ENCODE results near the gene PML.
"Not testable (repeated sequence)": the region's sequence is repeated elsewhere in the genome, so short reads cannot be mapped to it uniquely, and the experiment has no call there.

PML gene

DNA sequence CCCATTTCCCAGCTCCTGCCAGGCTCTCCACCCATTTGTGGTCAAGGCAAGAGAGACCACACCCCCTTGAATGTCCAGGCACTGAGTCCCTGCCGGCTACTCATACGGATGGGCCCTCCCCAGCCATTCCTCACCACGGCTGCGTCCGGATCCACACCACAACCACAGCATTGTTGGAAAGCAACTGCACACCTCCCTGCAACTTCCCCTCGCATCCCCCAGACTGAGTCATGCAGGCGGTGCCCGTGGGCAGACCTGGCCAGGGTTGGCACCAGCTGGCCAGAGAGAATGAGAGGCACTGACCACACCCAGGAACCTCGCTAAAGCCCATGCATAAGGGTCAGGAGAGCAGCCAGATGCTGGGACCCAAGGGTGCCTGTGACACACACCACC, 37.8 kb upstream of the PML start:
- in situ Hi-C loops (cut with MboI; ENCODE audit: low sequenced_read_pairs): loop anchor here (10.0 kb wide), 1 partner anchor 368 kb away; no protein-coding TSS in a partner anchor

DNA sequence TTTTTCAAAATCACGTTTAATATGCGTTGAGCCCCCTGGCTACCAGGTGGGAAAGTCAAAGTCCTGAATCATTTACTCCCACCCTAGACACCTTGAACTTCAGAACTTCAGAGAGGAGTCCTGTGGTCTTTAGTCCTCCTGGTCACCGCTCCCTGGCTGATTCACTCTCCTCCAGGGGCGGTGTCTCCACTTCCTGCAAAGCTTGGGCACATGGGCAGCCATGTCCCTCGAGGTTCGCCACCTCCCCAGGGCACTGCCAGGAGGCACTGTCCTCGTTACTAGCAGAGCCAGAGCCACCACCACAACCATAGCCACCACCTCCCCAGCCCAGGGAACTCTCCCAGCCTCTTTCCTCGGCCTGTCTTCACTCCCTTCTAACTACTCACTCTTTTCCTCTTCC, 37.2 kb upstream of the PML start:
- in situ Hi-C loops (cut with MboI; ENCODE audit: low sequenced_read_pairs): loop anchor here (10.0 kb wide), 1 partner anchor 368 kb away; no protein-coding TSS in a partner anchor

- in situ Hi-C loops (cut with MboI; ENCODE audit: low sequenced_read_pairs): loop anchor here (10.0 kb wide), 1 partner anchor 367 kb away; no protein-coding TSS in a partner anchor
Measured at GRCh38 chr15:73957785-73958184, 36.7 kb upstream of the PML start.

DNA sequence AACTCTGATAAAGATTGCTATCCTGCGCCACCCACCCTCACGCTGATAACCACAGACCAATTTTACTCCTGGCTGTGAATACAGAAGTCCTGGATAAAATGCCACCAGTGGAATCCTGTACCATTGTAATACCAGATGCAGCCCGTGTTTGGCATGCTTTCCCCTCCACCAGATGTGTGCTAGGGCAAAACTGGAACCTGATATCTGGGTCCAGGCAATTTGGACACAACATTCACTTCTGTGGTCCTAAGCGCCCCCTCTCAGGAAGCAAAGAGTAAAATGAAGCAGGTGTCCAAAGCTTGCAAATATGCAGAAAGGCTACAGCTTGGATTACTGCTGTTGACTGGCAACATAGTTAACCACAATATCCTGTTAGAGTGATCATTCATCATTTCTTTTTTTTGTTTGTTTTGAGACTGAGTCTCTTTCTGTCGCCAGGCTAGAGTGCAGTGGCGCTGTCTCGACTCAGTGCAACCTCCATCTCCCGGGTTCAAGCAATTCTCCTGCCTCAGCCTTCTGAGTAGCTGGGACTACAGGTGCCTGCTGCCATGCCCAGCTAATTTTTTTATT, 35.4 kb upstream of the PML start:
- in situ Hi-C loops (cut with MboI; ENCODE audit: low sequenced_read_pairs): loop anchor here (10.0 kb wide), 1 partner anchor 366 kb away; no protein-coding TSS in a partner anchor

DNA sequence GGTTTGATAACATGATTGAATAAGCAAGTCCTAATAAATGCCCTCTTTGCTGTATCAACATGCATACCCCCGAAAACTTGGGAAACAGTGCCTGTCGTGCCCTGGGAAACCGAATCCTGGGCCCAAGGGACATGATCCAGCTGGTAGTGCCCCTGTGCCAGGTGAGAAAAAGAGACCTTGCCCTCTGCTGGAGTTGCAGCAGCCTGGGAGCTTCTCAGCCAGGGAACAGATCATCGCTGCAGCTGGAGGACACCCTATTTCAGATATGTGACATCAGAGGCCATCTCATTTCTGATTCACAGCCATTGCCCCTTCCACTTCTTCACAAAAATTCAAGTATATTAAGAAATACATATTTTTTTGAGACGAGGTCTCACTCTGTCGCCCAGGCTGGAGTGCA, 34.7 kb upstream of the PML start:
- in situ Hi-C loops (cut with MboI; ENCODE audit: low sequenced_read_pairs): loop anchor here (10.0 kb wide), 1 partner anchor 365 kb away; no protein-coding TSS in a partner anchor

DNA sequence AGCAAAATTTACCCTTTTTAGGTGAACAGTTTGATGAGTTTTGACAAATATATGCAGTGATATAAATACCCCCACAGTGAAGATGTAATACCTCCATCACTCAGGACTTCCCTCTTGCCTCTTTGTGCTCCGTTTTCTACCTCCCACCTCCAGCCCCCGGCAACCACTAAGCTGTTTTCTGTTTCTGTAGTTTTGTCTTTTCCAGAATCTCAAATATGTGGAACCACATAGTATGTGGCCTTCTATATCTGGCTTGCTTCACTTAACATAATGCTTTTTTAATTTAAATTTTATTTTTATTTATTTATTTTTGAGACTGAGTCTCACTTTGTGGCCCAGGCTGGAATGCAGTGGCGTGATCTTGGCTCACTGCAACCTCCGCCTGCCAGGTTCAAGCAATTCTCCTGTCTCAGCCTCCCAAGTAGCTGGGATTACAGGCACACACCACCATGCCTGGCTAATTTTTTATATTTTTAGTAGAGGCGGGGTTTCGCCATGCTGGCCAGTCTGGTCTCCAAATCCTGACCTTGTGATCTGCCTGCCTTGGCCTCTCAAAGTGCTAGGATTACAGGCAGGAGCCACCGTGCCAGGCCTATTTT, 33.9 kb upstream of the PML start:
- in situ Hi-C loops (cut with MboI; ENCODE audit: low sequenced_read_pairs): not testable (repeated sequence)

DNA sequence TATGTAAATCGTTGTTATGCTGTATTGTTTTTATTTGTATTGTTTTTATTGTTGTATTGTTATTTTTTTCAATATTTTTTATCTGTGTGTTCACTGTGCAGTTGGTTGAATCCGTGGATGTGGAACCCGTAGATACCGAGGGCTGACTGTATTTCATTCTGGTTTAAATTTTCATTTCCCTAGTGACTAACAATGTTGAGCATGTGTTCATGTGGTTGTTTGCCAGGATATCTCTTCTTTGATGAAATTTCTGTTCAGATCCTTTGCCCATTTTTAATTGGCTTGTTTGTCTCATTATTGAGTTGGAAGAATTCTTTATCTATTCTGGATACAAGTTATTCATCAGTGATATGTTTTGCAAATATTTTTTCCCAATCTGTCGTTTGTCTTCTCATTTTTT, 32.1 kb upstream of the PML start:
- in situ Hi-C loops (cut with MboI; ENCODE audit: low sequenced_read_pairs): no loop called here

- in situ Hi-C loops (cut with MboI; ENCODE audit: low sequenced_read_pairs): no loop called here
Measured at GRCh38 chr15:73964736-73965093, 29.8 kb upstream of the PML start.

GRCh38 chr15:73965094-73965757, 29.3 kb upstream of the PML start:
- in situ Hi-C loops (cut with MboI; ENCODE audit: low sequenced_read_pairs): no loop called here

DNA sequence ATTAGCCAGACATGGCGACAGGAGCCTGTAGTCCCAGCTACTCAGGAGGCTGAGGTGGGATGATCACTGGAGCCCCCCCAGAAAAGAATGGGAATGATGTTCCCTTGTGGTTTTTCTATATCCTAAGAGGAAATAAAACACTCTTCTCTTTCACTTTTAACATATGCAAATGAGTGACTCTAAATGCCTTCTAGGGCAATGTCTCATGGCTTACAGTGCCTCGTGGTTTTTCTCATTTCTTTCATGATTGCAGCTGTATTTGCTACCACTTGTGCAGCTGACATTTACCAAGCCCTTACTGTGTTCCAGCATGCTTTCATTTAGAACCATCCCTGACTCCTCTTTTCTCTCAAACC, 28.8 kb upstream of the PML start:
- in situ Hi-C loops (cut with MboI; ENCODE audit: low sequenced_read_pairs): no loop called here

- in situ Hi-C loops (cut with MboI; ENCODE audit: low sequenced_read_pairs): no loop called here
Measured at GRCh38 chr15:73968461-73968860, 26.1 kb upstream of the PML start.

- in situ Hi-C loops (cut with MboI; ENCODE audit: low sequenced_read_pairs): no loop called here
Measured at GRCh38 chr15:73969151-73969759, 25.3 kb upstream of the PML start.

GRCh38 chr15:73972984-73973682, 21.4 kb upstream of the PML start:
- in situ Hi-C loops (cut with MboI; ENCODE audit: low sequenced_read_pairs): no loop called here

DNA sequence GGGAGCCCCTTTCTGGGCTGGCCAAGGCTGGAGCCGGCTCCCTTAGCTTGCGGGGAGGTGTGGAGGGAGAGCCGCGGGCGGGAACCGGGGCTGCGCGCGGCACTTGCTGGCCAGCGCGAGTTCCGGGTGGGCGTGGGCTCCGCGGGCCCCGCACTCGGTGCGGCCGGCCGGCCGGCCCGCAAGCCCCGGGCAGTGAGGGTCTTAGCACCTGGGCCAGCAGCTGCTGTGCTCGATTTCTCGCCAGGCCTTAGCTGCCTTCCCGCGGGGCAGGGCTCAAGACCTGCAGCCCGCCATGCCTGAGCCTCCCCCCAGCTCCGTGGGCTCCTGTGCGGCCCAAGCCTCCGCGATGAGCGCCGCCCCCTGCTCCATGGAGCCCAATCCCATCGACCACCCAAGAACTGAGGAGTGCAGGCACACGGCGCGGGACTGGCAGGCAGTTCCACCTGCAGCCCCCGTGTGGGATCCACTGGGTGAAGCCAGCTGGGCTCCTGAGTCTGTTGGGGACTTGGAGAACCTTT, 20.8 kb upstream of the PML start:
- in situ Hi-C loops (cut with MboI; ENCODE audit: low sequenced_read_pairs): not testable (repeated sequence)

- in situ Hi-C loops (cut with MboI; ENCODE audit: low sequenced_read_pairs): not testable (repeated sequence)
Measured at GRCh38 chr15:73975440-73976125, 18.9 kb upstream of the PML start.

DNA sequence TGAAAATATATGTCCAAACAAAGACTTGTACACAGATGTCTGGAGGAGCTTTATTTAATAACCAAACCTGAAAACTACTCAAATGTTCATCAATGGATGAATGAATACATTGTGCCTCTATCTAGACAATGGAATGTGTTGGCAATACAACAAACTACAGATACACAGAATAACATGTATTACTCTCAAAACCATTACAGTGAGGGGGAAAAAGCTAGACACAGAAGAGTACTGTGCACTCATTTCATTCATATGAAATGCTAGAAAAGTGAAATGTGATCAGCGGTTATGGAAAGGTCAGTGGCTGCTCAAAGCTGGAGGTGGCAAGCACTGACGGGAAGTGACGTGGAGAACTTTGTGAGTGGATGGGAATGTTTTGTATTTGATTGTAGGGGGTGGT, 15.6 kb upstream of the PML start:
- in situ Hi-C loops (cut with MboI; ENCODE audit: low sequenced_read_pairs): no loop called here

DNA sequence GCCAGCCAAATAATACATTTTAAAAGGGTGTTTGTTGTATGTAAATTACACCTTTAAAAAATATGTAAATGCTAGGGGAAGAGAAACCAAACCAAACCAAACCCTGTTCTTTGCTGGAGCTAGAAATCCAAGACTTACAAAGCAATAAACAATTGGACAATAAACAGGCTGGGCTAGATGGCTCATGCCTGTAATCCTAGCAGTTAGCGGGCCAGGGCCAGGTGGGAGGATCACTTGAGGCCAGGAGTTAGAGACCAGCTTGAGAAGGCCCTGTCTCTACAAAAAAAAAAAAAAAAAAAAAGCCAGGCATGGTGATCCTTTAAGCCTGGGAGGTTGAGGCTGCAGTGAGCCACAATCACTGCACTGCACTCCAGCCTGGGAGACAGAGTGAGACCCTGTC, 14.9 kb upstream of the PML start:
- in situ Hi-C loops (cut with MboI; ENCODE audit: low sequenced_read_pairs): no loop called here

- in situ Hi-C loops (cut with MboI; ENCODE audit: low sequenced_read_pairs): no loop called here
Measured at GRCh38 chr15:73981761-73982221, 12.7 kb upstream of the PML start.

DNA sequence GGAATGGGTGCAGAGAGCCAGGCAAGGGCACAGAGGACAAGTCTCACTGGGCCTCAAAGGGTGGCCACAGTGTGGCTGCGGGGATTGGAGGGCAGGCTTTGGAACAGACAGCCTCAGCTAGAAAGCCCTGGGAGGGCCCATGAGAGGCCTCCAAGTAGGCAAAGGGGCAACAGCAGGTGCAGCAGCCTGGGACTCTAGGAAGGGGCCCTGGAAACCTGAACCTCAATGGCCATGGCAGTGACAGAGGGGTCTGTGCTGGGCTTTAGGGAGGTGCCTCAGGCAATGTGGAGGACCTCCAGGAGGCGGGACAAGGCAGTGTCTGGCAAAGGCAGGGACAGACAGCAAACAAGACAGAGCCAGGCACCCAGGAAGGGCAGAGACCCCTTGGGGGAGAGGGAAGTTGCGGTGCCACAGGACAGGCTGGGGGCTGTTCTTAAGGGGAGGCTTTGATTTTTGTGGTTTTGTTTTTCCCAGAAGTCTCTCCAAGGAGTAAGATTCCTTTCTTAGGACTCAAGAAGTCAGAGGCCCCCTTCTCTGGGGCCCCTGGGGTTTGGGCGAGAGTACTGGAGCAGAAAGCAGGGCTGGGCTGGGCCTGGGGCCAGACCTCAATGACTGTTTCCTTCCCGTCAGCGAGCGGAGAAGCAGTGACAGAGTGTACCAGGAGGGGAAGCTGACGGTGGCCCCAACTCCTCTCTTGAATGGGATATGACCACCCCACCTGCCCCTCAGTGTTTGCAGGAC, 12.1 kb upstream of the PML start:
- in situ Hi-C loops (cut with MboI; ENCODE audit: low sequenced_read_pairs): no loop called here

DNA sequence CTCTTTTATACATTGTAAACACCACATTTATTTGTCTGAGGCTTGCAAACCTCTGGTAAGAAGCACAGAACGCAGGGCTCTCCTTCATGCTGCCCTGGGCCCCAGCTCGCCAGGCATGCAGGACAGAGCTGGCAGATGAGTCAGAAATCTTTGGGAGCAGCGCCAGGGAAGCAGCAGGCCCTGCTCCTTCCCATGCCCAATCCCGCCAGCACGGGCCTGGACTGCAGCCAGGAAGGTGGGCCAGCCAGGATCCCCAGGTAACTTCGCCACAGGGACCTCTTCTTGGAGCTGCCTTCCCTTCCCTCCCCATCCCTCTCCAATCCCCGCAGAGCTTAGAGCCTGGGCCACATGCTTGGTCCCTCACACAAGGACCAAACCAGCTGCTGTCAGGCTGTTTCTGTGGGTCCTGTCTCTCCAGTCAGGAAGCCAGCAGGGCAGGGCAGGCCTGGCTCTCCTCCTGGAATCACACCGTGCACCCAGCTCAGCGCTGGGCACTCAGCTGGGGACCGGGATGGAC, 11.2 kb upstream of the PML start:
- in situ Hi-C loops (cut with MboI; ENCODE audit: low sequenced_read_pairs): no loop called here
